ENCODE measurements around the gene CLCN7. TPM values are rescaled to one million over a fixed set of nuclear protein-coding genes. Genes with fewer than 3 reads are reported as not detected.

The CLCN7 gene
- polyA plus RNA-seq, 1 donor from 2014 or later, result 102 TPM

Other genes starting within 250 kb of the CLCN7 start
- gene TPSG1, start 249.8 kb downstream of the CLCN7 start, polyA plus RNA-seq, result not detected
- not detected for gene TPSB2, start 244.8 kb downstream of the CLCN7 start, polyA plus RNA-seq
- gene TPSAB1, start 234.3 kb downstream of the CLCN7 start, polyA plus RNA-seq, result not detected
- not detected for gene TPSD1, start 219.0 kb downstream of the CLCN7 start, polyA plus RNA-seq
- 165 TPM for gene UBE2I, start 165.4 kb downstream of the CLCN7 start, polyA plus RNA-seq
- gene BAIAP3, start 141.4 kb downstream of the CLCN7 start, polyA plus RNA-seq, result 26.0 TPM
- 116 TPM for gene TSR3, start 123.2 kb downstream of the CLCN7 start, polyA plus RNA-seq
- gene GNPTG, start 123.1 kb downstream of the CLCN7 start, polyA plus RNA-seq, result 55.9 TPM
- gene UNKL, start 60.3 kb downstream of the CLCN7 start, polyA plus RNA-seq, result 9.2 TPM
- gene UQCC4, start 54.3 kb downstream of the CLCN7 start, polyA plus RNA-seq, result 37.0 TPM
- not detected for gene PERCC1, start 44.0 kb downstream of the CLCN7 start, polyA plus RNA-seq
- 1.5 TPM for gene CCDC154, start 30.5 kb downstream of the CLCN7 start, polyA plus RNA-seq
- gene PTX4, start 13.9 kb upstream of the CLCN7 start, polyA plus RNA-seq, result not detected
- gene TELO2, start 18.3 kb upstream of the CLCN7 start, polyA plus RNA-seq, result 37.4 TPM
- 2.9 TPM for gene TMEM204, start 58.6 kb upstream of the CLCN7 start, polyA plus RNA-seq
- 3.1 TPM for gene IFT140, start 137.0 kb upstream of the CLCN7 start, polyA plus RNA-seq
- gene CRAMP1, start 137.3 kb upstream of the CLCN7 start, polyA plus RNA-seq, result 4.2 TPM
- gene JPT2, start 203.3 kb upstream of the CLCN7 start, polyA plus RNA-seq, result 10.8 TPM
- 5.9 TPM for gene MAPK8IP3, start 231.2 kb upstream of the CLCN7 start, polyA plus RNA-seq